Glomerular endothelial cell (primary cell): ENCODE data around the gene MAEA. TPM values are rescaled to one million over a fixed set of nuclear protein-coding genes. Genes with fewer than 3 reads are reported as not detected.

Source experiments
- DNase-seq: peaks from one replicate; pipeline ENCODE4 v3.0.0-alpha.2; 2011; ENCODE audit warnings: low read depth, low spot score; ENCODE audit errors: extremely low read depth
- total RNA-seq: library from RNA; depleted of rRNA; stranded (reverse); fragments of >200 nt; gene quantifications from 2 replicates; pipeline ENCODE4 v1.2.3, GENCODE V29; 2015

MAEA gene
- total RNA-seq, 1 donor from 2014 or later = 71.9 TPM

- DNase-seq = no peak
Observed at GRCh38 chr4:1349359-1350168, 59.9 kb downstream of the MAEA start.

GRCh38 chr4:1350169-1350520 is 60.5 kb downstream of the MAEA start:
- DNase-seq = no peak

GRCh38 chr4:1351854-1352566 is 62.3 kb downstream of the MAEA start:
- DNase-seq = no peak

- DNase-seq = no peak
Observed at GRCh38 chr4:1352567-1352900, 62.8 kb downstream of the MAEA start.

GRCh38 chr4:1353186-1354055 is 63.7 kb downstream of the MAEA start:
- DNase-seq = no peak

DNA sequence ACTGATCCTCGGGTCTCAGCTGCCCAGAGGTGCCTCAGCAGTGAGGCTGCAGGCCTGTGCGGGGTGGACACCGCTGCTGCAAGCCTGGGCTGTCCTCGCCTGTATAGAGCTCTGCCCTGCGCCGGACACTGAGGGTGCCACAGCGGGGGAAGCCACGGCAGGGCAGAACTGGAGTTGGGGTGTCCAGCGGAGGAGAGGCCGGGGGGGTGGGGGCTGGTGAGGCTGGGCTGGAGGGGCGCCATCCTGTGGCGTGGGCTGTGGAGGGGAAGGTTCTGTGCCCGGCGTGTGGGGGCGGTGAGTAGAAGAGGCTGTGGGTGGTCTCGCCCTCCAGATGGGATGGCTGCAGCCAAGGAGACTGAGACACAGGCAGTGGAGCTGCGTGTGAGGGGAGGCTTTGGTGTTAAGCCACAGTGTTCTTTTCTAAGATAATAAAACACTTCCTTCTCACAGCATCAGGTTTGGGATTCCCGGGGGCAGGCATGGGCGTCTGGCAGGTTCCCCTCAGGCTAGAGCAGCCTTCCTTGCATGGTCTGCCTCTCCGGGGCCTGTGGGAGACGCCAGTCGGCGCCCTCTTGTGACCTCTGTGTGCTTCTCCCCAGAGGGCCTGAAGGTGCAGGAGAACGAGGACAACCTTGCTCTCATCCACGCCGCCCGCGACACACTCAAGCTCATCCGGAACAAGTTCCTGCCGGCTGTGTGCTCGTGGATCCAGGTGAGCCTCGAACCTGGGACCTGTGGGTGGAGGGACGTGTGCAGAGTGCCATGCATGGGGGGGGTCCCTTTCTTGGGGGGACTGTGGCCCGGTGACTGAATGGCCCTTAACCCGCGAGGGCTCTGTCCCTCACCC is 64.7 kb downstream of the MAEA start:
- no peak for DNase-seq

- DNase-seq = no peak
Observed at GRCh38 chr4:1354983-1355275, 65.2 kb downstream of the MAEA start.

DNA sequence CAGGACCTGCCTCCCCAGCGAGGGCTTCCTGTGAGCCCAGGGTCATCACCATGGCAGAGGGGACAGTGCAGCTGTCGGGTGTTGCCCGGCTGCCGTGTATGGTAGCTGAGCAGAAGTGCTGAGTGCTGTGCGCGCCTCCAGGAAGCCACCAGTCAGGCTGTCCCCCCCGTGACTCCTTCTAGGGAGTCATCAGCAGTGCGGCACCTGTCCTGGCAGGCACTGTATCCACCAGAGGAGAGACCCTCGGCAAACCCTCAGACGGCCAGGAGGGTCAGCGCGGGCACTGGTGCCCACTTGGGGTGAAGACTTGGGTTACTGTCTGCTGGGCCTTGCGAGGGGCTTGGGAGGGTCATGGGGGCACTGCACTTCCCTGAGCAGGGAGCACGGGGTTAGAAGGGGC is 65.7 kb downstream of the MAEA start:
- DNase-seq = no peak

- DNase-seq = no peak
Observed at GRCh38 chr4:1356181-1356998, 66.7 kb downstream of the MAEA start.

DNA sequence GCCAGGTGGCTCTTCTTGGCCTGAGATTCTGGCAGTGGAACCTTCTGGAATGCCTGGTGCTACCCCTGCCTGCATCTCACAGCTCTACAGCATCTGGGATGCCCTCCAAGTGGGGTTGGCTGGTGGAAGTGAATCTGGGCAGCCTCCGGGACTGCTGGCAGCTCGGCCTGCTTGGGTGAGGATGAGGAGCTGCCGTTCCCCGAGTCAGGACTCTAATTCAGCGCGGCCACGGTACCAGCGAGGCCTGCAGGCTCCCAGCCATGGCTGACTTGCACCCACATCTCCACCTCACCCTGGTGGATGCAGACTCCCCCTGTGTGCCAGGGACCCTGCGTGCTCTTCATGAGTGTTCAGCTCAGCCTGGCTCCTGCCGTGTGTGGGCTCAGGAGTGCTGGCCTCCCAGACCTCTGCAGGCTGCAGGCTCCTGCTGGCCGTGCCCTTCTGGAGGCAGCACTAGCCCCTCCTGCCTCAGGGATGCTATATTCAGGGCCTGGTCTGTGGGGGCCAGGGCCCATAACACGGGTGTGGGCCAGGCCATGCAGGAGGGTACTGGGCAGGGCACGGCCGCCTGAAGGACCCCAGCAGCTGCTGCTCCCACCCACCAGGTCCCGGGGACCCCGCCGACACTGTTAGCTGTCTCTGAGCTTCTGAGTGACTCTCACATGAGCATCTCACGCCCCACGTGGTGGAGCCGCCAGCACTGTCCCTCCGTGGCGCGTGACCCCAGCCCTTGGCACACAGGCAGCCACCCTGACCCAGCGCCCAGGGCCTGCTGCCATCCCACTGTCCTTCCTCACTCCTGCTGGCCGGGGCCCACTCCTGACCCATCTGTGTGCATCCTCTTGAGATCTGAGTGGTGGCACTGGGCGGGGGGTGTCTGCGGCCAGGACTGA is 67.9 kb downstream of the MAEA start:
- no peak for DNase-seq

DNA sequence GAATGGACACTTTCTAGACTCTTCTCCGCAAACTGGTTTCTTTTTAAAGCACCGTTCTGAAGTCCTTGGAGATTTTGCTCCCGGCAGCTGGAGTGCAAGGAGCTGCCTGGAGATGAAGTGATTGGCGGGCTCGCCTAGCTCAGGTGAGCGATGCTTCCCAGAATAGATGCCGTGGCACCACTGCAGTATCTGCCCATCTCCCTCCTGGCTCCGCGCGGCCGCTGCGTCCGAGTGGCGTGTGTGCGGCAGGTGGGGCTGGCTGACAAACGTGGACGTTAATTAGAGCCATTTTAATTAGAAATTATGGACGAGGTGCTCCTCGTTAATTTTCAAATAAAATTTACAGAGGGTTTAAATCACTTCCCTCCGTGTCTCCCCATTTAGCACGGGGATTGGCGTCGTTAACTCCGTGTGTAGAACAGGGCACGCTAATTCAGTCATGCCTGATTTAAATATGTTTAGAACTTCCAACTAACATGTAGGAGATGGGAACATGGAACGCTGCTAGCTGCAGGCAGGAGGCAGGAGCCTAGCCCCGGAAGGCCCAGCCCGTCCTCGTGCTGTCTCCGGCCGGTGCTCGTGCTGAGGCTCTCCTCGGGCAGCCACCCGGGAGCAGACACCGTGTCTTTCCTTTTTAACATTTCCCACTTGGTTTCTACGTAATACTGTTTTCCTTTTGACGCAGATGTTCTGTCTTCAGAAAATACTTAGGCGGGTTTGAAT is 68.9 kb downstream of the MAEA start:
- DNase-seq = no peak

- no peak for DNase-seq
Observed at GRCh38 chr4:1359144-1359501, 69.4 kb downstream of the MAEA start.

GRCh38 chr4:1359976-1360375 is 70.3 kb downstream of the MAEA start:
- DNase-seq = no peak

DNA sequence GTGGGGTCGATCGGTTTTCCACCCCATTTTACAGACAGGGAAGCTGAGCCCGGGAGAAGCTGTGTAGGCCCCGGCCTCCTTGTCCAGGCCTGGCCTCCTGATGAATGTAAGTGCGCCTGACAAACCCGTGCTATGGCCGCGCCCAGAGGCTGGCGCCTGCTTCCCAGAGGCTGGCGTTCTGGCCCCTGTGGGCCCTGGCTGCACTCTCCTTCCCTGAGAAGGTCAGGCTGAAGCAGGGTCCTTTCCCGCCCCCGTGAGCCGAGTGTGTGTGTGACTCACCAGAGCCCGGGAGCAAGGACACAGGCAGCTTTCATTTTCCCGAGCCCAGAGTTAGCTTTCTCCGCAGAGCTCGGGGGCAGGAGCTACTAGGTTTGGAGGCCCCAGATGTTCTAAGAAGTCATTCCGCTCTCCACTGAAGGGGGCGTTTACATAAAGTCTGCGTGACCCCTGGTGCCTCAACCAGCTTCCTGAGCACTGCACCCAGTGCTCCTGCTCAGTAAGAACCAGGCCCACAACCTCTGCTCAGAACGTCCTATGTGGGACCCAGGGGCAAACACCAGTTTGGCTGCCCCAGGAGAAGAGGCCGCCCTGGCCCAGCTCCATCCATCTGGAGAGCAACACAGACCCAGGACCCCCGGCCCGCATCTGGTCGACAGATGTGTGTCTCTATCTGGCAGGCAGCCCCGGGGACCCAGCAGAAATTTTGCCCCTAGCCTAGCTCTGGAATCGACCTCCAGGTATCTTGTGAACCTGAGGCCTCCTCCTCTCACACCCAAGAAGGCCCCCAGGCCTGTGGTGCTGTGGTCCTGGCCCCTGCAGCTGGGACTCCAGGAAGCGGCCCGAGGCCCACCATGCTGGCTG is 71.0 kb downstream of the MAEA start:
- DNase-seq = no peak

DNA sequence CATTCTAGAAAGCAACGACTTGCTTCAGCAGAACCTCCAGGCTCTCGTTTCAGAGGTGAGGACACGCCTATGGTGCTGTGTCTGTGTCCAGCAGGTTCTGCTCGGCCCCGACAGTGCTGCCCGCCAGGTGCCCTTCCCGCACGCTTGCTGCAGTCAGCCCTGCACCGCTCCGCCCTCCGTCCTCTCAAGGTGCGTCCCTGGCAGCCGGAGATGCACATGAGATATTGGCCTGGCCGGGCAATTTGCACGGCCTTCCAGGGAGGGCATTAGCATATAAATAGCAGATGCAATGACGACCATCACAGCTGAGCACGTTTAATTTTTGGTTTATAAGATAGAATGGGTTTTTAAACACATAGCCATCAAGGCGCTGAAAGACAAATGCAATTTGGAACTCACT is 71.7 kb downstream of the MAEA start:
- DNase-seq = no peak

DNA sequence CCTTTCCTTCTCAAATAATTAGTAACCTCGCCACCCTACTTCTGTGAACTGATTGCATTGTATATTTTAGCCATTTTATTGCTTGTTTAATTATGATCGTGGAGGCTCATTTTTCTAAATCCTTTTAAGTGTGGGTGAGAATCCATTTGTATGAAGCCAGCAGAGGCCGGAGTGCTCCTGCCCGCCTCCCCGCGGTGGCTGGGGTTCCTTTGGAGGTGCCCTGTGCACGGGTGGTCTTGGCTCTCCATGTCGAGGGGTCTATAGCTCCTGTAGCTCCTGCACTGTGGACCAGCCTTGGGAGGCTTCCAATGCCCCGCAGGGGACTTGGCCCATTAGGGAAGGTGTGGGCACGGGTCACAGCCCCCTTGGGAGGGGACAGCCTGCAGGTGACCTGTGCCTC is 72.4 kb downstream of the MAEA start:
- no peak for DNase-seq

GRCh38 chr4:1362521-1362920 is 72.8 kb downstream of the MAEA start:
- DNase-seq = no peak

- DNase-seq = no peak
Observed at GRCh38 chr4:1363513-1363912, 73.8 kb downstream of the MAEA start.
